ENCODE data around the gene RIC8B.

The RIC8B gene

GRCh38 chr12:106878804-106879203, 104.3 kb downstream of the RIC8B start:
- no peak for DNase-seq

- no peak for DNase-seq
Measured at GRCh38 chr12:106879612-106880011, 105.1 kb downstream of the RIC8B start.

GRCh38 chr12:106883426-106883825, 108.9 kb downstream of the RIC8B start:
- no peak for DNase-seq

GRCh38 chr12:106885026-106885425, 110.5 kb downstream of the RIC8B start:
- DNase-seq: no peak

- no peak for DNase-seq
Measured at GRCh38 chr12:106885541-106886249, 111.2 kb downstream of the RIC8B start.

GRCh38 chr12:106886932-106887331, 112.5 kb downstream of the RIC8B start:
- DNase-seq: no peak

GRCh38 chr12:106888348-106888970, 114.0 kb downstream of the RIC8B start:
- no peak for DNase-seq

GRCh38 chr12:106889326-106889725, 114.8 kb downstream of the RIC8B start:
- no peak for DNase-seq

- no peak for DNase-seq
Measured at GRCh38 chr12:106889950-106890626, 115.6 kb downstream of the RIC8B start.

- no peak for DNase-seq
Measured at GRCh38 chr12:106892075-106892474, 117.6 kb downstream of the RIC8B start.

GRCh38 chr12:106893451-106893850, 119.0 kb downstream of the RIC8B start:
- DNase-seq: no peak

- no peak for DNase-seq
Measured at GRCh38 chr12:106894774-106895173, 120.3 kb downstream of the RIC8B start.

GRCh38 chr12:106896603-106897002, 122.1 kb downstream of the RIC8B start:
- no peak for DNase-seq

GRCh38 chr12:106897082-106897481, 122.6 kb downstream of the RIC8B start:
- DNase-seq: no peak

GRCh38 chr12:106897981-106898901, 123.8 kb downstream of the RIC8B start:
- DNase-seq: no peak

GRCh38 chr12:106900554-106900953, 126.1 kb downstream of the RIC8B start:
- no peak for DNase-seq

- no peak for DNase-seq
Measured at GRCh38 chr12:106901276-106901675, 126.8 kb downstream of the RIC8B start.

- no peak for DNase-seq
Measured at GRCh38 chr12:106902053-106902452, 127.6 kb downstream of the RIC8B start.

- DNase-seq: peak; percentile 65
Measured at GRCh38 chr12:106903241-106903945, 128.9 kb downstream of the RIC8B start.

- DNase-seq: no peak
Measured at GRCh38 chr12:106906715-106907114, 132.2 kb downstream of the RIC8B start.

- no peak for DNase-seq
Measured at GRCh38 chr12:106907411-106907810, 132.9 kb downstream of the RIC8B start.

- DNase-seq: no peak
Measured at GRCh38 chr12:106907846-106908245, 133.4 kb downstream of the RIC8B start.

All from CD4-positive, alpha-beta T cell treated with Interleukin-4 for 4 hours (primary cell).